ACHN (cell line): ENCODE measurements around the gene HOGA1.
"Not testable (repeated sequence)": the region's sequence is repeated elsewhere in the genome, so short reads cannot be mapped to it uniquely, and the experiment has no call there.

Source experiments
- DNase-seq: peaks from one replicate; pipeline ENCODE4 v3.0.0-alpha.2; 2015
- in situ Hi-C: cut with HindIII; loops from 2 replicates; pipeline ENCODE4 v1.10.0; 2017; ENCODE audit warnings: low sequenced_read_pairs, low pct_ligation_motif_present, low pct_unique_long_range_greater_than_20kb

Gene HOGA1

DNA sequence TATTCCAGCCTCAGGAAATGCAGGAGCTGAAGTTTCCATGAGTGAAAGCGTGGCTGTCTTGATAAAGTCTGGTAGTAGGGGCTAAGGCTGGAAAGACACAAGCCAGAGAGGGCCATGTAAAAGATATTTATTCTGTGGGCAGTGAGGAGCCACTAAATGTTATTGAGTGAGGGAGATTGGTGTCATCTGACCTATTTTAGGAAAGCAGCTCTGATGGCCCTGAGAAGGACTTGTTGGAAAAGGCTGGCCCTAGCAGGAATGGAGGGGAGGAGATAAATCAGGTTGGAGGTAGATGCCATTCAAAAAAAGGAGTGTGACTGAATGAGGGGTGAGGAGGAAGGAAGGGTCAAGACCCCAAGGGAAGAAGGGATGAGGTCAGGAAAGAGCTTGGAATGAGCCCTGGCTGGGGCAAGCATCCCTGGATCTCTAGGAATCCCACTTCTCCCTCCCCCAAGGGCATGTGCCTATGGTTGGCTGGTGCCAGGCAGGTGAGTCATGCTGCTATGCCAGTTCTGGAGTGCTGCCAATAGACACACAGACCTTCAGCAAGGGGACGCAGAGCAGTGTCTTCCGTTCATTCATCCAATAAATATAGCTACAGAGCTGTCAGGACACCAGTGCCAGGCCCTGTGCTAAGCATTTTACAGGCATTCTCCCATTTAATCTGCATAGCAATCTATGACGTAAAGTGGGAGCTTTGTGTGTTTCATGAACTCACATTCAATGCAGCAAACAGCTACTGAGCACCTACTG, 9.6 kb upstream of the HOGA1 start:
- DNase-seq = peak; percentile 100
- in situ Hi-C loops = no loop called here

DNA sequence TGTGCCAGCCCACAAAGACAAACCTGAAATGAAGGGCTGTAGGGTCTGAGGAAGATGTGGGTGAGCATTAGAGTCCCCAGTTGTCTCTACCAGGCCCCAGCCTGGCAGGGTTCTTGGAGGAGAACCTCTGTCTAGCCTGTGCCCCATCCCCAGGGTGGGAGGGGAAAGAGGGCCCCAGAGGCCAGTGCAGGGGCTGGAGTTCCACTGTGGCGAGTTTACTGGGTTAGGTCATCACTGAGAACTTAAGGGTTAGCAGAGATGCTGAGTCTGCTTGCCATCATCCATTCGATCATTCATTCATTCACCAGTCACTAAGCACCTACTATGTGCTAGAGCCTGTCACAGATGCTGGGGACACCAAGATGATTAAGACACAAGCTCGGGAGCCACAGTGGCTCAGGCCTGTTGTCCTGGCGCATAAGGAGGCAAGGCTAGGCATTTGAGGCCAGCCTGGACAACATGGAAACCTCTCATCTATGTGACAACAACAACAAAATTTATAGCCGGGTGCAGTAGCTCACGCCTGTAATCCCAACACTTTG, 9.0 kb upstream of the HOGA1 start:
- DNase-seq = peak; percentile 81
- in situ Hi-C loops = no loop called here

DNA sequence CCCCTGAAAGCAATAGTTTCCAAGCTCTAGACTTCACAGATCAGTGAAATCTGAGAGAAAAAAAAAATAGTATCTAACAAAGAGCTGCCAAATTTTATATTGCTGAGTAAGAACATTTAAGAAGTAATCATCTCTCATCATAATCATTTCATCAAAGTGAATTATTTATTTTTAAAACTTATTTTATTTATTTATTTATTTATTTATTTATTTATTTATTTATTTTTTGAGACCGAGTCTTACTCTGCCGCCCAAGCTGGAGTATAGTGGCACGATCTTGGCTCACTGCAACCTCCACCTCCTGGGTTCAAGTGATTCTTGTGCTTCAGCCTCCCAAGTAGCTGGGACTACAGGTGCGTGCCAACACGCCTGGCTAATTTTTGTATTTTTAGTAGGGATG, 7.7 kb upstream of the HOGA1 start:
- in situ Hi-C loops, DNase-seq: not testable (repeated sequence)

DNA sequence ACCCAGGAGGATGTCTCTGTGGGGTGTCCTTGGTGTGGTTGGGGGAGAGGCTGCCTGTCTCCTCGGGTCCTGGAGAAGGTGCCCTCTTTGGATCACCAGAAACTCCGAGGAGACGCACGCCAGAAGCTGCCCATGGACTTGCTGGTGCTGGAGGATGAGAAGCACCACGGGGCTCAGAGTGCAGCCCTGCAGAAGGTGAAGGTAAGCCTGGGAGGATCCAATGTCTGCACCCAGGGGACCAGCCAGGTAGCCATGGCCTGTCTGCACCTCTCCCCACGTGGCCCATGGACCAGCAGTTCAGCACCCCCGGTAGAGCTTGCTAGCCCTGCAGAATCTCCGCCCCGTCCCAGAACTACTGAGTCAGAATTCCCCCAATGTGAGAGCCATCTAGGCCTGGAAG, 6.5 kb upstream of the HOGA1 start:
- in situ Hi-C loops = no loop called here
- DNase-seq = no peak

DNA sequence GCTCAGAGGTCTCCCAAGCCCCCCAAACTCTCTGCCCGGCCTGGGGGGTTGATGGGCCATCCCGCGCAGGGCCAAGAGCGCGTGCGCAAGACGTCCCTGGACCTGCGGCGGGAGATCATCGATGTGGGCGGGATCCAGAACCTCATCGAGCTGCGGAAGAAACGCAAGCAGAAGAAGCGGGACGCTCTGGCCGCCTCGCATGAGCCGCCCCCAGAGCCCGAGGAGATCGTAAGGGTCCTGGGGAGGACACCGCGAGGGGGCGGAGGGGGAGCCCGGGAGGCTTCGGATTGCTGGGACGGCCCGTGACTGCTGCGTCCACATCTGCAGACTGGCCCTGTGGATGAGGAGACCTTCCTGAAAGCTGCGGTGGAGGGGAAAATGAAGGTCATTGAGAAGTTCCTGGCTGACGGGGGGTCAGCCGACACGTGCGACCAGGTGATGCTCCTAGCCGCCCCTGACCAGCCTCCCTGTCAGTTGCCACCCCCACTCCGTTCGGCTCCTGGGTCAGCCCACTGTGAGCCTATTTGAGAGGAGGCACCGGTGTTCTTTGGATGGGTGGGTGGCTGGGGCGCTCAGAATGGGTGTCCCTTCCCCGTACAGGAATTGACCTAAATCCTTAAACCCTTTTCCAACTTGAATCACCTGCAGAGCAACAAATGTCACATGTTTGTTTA, 5.9 kb upstream of the HOGA1 start:
- in situ Hi-C loops = no loop called here
- DNase-seq = no peak

DNA sequence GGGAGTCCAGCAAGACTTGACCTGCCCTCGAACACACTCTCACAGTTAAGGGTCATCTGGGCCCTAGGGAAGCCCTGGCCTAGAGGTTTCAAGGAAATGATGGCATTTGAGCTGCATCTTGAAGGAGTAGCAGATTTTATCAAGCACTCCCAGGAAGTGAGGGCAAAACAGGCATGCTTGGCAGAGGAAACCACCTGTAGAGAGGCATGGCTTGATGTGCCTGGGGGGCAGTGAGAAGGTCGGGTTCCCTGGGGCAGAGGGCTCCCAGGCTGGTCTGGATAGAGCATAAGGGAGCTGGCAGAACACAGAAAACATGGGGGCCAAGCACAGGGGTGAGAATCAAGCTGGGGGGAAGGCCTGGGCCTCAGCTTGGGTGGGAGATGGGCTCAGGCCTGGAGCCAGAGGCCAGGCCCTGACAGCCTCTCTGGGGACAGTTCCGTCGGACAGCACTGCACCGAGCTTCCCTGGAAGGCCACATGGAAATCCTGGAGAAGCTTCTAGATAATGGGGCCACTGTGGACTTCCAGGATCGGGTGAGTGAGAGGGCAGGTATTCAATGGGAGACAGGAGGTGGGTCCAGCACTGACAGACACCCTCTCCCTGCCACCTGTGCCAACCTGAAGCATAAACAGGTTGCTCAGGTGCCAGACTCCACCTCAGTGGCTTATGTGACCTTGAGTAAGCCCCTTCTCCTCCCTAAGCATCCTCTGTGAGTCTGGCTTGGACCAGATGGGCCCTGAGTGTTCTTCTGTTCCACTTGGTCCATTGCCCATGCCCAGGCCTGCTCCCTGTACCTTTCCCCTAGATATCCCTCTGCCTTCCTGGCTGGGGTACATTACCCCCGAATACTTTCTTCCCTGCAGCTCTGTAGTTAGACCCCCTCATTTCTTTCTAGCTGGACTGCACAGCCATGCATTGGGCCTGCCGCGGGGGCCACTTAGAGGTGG, 3.5 kb upstream of the HOGA1 start:
- no peak for DNase-seq
- in situ Hi-C loops = no loop called here

DNA sequence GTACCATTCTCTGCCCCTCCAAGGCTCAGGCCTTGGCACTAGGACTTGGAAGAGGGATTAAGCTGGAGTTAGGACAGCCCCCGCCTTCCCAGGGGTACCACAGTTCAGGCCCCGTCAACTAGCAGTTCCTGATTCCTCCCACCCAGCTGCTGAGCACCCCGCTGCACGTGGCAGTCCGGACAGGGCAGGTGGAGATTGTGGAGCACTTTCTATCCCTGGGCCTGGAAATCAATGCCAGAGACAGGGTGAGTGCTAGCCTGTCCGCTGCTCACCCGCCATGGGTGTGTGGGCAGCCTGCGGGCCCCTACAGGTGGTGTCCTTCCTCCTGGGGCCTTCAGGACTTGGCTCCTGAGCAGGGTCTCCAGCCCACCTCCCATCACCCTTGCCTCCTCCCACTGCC, 2.0 kb upstream of the HOGA1 start:
- no peak for DNase-seq
- in situ Hi-C loops = no loop called here

DNA sequence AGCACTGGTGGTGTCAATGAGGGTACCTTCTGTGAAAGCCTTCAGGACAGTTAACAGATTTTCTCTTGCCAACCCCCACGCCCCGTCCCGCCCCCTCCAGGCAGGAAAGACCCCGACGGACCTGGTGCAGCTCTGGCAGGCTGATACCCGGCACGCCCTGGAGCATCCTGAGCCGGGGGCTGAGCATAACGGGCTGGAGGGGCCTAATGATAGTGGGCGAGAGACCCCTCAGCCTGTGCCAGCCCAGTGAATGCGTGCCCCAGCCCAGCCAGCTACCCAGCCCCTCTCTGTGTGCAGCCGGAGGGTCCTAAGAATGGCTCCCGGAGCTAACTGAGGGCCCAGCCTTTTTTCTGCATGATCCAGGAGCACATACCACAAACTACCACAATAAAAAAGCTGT, 713 bp upstream of the HOGA1 start:
- in situ Hi-C loops = no loop called here
- DNase-seq = no peak

DNA sequence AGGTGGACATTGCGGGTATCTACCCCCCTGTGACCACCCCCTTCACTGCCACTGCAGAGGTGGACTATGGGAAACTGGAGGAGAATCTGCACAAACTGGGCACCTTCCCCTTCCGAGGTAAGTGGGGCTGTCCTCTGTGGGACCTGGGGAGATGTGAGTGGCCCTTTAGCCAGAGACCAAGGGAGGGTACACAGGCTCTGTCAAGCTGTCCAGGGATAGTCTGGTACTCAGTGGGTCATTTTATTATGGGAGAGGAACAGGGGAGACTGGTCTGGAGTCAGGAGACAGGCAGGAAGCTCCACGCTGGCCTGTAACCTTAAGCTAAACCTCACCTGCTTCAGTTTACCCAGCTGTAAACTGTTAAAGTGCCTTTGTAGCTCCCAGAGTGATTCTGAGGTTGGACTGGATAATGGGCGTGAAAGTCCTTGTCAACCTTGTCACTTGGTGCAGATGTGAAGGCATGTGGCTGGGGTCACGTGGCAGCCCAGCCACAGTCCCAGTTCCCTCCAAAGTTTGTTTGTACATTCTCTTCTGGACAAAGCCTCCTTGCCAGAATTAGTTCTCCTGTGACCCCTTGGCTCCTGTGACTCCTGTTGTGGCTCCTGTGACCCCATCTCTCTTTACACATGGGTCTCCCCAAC, 729 bp downstream of the HOGA1 start:
- in situ Hi-C loops = no loop called here

DNA sequence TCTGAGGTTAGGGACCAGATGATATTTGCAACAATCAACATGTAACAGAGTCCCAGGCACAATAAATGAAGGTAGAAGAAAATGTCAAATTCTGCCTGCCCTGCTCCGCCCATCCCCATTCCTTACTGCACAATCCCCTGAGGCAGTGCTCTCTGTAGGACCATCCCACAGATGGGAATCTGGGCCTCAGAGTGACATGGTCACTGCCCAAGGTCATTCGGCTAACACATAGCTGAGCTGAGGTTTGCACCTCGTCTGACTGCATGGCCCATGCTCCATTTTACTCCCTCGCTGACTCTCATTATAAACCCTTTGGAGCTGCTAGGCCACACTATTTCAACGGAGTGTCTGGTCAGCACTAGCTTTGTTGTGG, 1.2 kb downstream of the HOGA1 start:
- in situ Hi-C loops = no loop called here
- DNase-seq = peak; percentile 31

More for the DNA sequence above, 729 bp downstream of the HOGA1 start:
- DNase-seq = no peak

DNA sequence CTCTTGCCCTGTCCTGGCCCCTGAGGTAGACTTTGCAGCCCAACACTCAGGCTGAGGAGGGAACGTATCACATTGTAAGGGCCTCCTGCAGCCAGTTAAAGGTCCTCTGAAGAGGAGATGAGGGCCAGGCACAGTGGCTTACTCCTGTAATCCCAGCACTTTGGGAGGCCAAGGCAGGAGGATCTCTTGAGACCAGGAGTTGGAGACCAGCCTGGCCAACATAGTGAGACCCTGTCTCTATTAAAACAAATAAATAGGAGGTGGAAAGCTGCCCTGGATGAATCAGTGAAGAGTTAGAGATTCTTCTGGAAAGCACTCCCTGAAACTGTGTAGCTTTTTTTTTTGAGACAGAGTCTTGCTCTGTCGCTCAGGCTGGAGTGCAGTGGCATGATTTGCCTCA, 3.0 kb downstream of the HOGA1 start:
- DNase-seq = no peak
- in situ Hi-C loops = no loop called here

DNA sequence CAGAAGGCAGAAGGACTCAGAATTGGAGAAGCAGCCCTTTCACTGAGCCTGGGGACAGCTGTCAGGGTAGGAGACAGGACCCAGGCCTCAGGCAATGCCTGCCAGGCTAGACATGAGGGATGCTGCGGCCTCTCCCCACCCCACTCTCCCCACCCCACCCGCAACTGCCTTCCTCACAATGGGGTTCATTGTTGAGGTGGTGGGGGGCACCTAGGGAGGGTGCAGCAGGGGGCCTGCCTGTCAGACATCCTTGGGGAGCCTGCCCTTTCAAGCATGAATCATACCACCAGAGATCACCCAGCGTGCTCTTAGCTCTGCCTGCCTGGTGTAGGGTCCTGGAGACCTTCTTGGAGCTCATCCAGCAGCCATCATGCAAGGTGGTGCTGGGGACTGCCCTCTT, 5.3 kb downstream of the HOGA1 start, which contains the start of gene C10orf62:
C10orf62 (plus strand) TSS at position 243 of the 400 bp plus-strand sequence. CDS start 177 bp downstream, outside the sequence.
- in situ Hi-C loops = no loop called here
- no peak for DNase-seq

DNA sequence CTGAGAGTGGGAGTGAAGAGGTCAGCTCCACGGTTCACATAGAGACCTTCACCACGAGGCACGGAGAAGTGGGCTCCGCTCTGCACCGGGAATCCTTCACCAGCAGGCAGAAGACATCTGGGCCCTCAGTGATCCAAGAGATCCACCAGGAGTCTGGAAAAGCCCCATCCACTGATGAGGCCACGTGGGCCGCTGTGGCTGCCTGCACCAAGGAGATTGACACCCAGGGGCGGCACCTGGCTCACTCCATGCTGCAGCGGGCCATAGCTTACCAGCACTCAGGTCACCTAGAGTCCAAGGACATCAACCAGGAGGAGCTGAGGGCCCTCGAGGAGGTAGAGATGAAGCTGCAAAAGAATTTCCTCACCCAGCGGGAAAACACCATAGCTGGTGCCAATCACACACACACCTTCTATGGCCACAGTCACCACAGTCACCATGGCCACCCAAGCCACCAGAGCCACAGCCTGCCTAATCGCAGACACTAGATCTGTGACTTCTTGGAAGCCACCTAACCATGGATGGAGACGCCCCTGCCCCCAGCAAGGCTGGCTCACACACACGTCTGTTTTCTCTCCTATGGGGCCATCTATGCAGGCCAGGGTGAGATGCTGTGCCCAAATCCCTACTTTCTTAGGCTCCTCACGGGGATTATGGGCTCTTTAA, 6.0 kb downstream of the HOGA1 start:
- in situ Hi-C loops = no loop called here
- no peak for DNase-seq

DNA sequence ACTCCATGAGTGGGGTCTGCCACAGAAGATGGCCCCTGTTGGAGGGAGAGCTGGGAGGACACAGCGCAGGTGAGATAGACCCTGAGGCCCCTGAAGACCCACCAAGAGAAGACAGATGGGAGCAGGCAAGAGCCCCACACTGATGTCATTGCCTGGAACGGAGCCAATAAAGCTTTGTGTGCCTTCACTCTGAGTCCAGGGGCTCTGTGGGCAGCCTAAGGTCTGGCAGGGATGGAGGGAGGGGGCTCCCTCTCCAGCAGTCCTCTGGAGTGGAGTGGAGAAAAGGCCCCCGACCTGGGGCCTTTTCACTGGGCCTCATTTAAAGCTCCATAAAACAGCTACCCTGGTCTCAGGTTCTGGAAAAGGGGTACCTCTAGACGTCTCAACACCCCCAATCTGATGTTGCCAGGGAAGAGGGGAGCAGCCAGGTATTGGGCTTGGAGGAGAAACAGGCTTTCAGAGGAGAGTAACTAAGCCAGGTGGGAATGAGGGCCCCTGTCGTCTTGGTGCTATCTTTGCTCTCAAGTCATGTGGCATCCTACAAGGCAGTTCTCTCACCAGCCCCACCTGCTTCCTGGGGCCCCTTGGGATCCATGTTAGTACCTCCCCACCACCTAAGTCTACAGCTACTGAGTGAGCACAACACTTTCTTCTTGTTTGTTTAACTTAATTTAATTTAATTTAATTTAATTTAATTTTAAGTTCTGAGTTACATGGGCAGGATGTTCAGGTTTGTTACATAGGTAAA, 6.7 kb downstream of the HOGA1 start:
- no peak for DNase-seq
- in situ Hi-C loops = no loop called here

DNA sequence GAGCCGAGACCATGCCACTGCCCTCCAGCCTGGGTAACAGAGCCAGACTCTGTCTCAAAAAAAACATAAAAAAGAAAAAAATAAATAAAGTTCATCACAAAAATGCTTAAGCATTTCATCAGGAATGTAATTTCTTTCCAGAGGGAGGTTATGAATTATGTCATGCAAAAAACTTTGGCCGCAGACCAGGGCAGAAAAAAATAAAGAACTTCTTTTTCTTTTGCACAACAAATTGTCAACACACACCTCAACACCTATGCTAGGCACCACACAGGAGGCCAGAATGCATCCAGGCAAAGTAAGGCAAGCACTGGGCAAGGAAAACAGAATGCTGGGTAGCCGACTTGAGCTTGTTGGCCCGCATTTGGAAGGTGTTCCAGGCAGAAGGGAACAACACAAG, 9.2 kb downstream of the HOGA1 start:
- in situ Hi-C loops = no loop called here
- no peak for DNase-seq

DNA sequence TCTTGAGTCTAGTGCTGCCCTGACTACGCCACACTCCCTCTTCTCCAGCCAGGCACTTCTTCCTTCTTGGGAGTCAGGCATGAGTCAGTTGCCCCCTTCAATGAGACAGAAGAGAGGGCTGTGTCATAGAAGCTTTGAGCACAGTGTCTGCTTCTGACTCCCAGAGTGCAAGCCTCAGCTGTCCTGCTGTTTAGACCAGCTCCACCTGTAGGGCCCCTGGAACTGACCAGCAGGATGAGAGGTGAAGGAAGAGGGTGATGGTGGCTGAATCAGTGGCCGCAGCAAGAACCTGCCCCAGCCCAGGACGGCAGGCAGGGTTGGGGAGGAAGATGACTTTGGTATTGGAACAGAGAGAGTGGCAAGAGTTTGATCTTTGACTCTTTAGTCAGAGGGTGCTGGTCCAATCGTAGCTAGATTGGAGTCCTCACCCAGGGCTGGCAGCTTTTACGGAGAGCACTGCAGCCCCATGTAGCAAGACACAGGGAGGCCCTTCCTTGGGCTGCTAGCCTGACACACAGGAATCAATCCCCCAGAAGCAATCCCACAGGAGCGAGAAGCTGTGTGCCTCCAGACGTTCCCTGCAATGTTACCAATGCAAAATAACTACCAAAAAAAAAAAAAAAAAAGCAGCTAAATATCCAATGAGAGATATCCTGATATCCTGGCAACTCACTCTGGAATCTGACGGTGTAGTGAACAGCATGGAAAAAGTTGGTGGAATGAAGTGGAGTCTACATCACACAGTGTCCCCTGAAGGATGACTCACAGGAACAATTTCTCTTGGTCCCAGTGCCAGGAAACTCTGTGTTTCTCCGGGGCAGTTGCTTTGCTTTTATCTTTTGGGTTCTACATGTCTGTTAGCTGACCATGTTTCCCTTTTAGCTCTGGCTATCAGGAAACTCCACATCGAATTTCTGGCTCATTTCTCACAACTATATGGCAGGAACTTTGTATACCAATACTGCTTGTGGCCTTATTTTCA, 12.2 kb downstream of the HOGA1 start:
- peak; percentile 89 for DNase-seq
- in situ Hi-C loops = no loop called here
